Heart left ventricle (tissue), 16 donors: ENCODE measurements around the gene VWC2. TPM values are rescaled to one million over a fixed set of nuclear protein-coding genes. Genes with fewer than 3 reads are reported as not detected.

ENCODE experiments used
- ATAC-seq, 4 donors: fragments of 200-7000 bp; cut with Tn5 transposase; one replicate each; pipeline ENCODE4 v1.9.1; 2020 to 2022; ENCODE audit warnings: moderate library complexity in 4 of 4, mild to moderate bottlenecking in 3 of 4, moderate number of reproducible peaks in 1 of 4
- DNase-seq, 5 donors: peaks; one replicate each; pipeline ENCODE4 v3.0.0-alpha.2; 2020
- H3K27ac ChIP-seq, 12 donors: fragments of 200-600 bp; sonication (generic) in 4 of 12; one replicate each; pipeline versions ENCODE4 v1.5.0 to v1.8.0; 2016 to 2022; ENCODE audit warnings: mild to moderate bottlenecking in 2 of 12
- H3K27me3 ChIP-seq, 9 donors: fragments of 200-600 bp; sonication (generic) in 2 of 9; one replicate each; pipeline versions ENCODE4 v1.5.1 to v1.8.0; 2016 to 2022; ENCODE audit warnings: mild to moderate bottlenecking in 3 of 9
- H3K36me3 ChIP-seq, 9 donors: fragments of 200-600 bp; sonication (generic) in 2 of 9; one replicate each; pipeline versions ENCODE4 v1.5.0 to v1.8.0; 2018 to 2022; ENCODE audit warnings: mild to moderate bottlenecking in 2 of 9
- H3K4me1 ChIP-seq, 12 donors: fragments of 200-600 bp; sonication (generic) in 4 of 12; one replicate each; pipeline versions ENCODE4 v1.5.0 to v1.8.0; 2016 to 2022; ENCODE audit warnings: mild to moderate bottlenecking in 3 of 12
- H3K4me3 ChIP-seq, 12 donors: fragments of 200-600 bp; sonication (generic) in 4 of 12; one replicate each; pipeline versions ENCODE4 v1.5.0 to v1.8.0; 2017 to 2022; ENCODE audit warnings: mild to moderate bottlenecking in 9 of 12, moderate library complexity in 4 of 12
- H3K9me3 ChIP-seq, 12 donors: fragments of 200-600 bp; sonication (generic) in 4 of 12; one replicate each; pipeline versions ENCODE4 v1.5.0 to v1.8.0; 2016 to 2022; ENCODE audit warnings: mild to moderate bottlenecking in 1 of 12
- CTCF ChIP-seq, 12 donors: fragments of 200-600 bp; sonication (generic) in 4 of 12; IDR thresholded peaks; one replicate each; pipeline versions ENCODE4 v1.5.0 to v1.8.0; 2018 to 2022; ENCODE audit warnings: antibody characterized with exemption in 12 of 12, mild to moderate bottlenecking in 5 of 12
- POLR2A ChIP-seq, 2 donors: fragments of 450-650 bp; IDR thresholded peaks; one replicate each; pipeline ENCODE4 v1.6.1; 2017; ENCODE audit warnings: antibody characterized with exemption in 2 of 2, mild to moderate bottlenecking in 2 of 2, moderate library complexity in 2 of 2
- WGBS, 4 donors: extraction: QIAGEN DNeasy Blood & Tissue Kit in 2 of 4; methylation state at CpG; one replicate each; pipeline versions ENCODE4 v1.1.5 to v1.1.7; 2013 to 2018; 5-methylcytosine and 5-hydroxymethylcytosine counted together
- intact Hi-C, 10 donors: fragments of 100-400 bp; cut with DNase I; formaldehyde crosslinking; loops; one replicate each; pipeline versions ENCODE4 v1.11.1 to v1.14.2; 2022
- polyA plus RNA-seq, 2 donors: library from polyadenylated mRNA; stranded (reverse); fragments of 200-250 nt; gene quantifications; one replicate each; pipeline ENCODE4 v1.2.3, GENCODE V29; 2013
- total RNA-seq, 9 donors: library from RNA; depleted of rRNA in 2 of 9; stranded (reverse); fragments of >200 nt in 2 of 9; fragmentation: NEBNext Ultra II Directional in 3 of 9; extraction: Animal tissue kit (Norgen Biotek cat#: 25700) in 3 of 9; gene quantifications; one replicate each; pipeline versions ENCODE4 v1.1.0 to v1.2.4, GENCODE V29; 2016 to 2023
- donor health status: ischemic (EF 13 %, LVEDD 7.1; RV severe dilation, severe dysfunction).
- donor health status: healthy with polysubstance abuse.
- donor health status: DM: no; HTN: yes; CAD: no.
- donor health status: DM: no; HTN: no; CAD: no.
- donor health status: ischemic (EF 25% LVEDD 6.9; RV normal size, moderate dysfunction).
- donor health status: ischemic (EF 25% LVEDD 5.7; RV mildly dilated, moderate dysfunction).
- donor health status: healthy.
- donor health status: DM: yes; HTN: yes; CAD: no.
- donor health status: ischemic (EF 35%, LVEDD 5.7; RV mildly dilated, moderate dysfunction).
- donor health status: nonischemic (EF 11% LVEDD 7.7; RV severe dilation, severe dysfunction).
- donor health status: DM: yes; HTN: yes; CAD: no.
- donor health status: PGD.
- donor health status: ischemic (EF 29% LVEDD 5.4; RV normal size, mild dysfunction).
- donor health status: nonischemic (EF 23%, LVEDD 6.1; RV moderate dilation, normal function).

VWC2 gene
- total and polyA plus RNA-seq, 11 donors = 2.3 to 10.1 (median 6.7) TPM

- ATAC-seq = no peak
- WGBS, 4 donors = 94 to 95% (median 94%) methylated on average over 3 of the region's 3 CpGs
- DNase-seq = no peak
- H3K27me3 ChIP-seq = no peaks in the 10 kb centered on the region
- H3K27ac ChIP-seq = no peak overlapping the region
- H3K36me3 ChIP-seq = no peaks in the 10 kb centered on the region
- no peaks in the 10 kb centered on the region for H3K4me1 ChIP-seq
- no peak overlapping the region for H3K4me3 ChIP-seq
- no peaks in the 10 kb centered on the region for H3K9me3 ChIP-seq
- intact Hi-C loops = no loop called here
- no peak for TF ChIP-seq CTCF (IDR thresholded peaks at IDR 0.05)
- no peak for TF ChIP-seq POLR2A (IDR thresholded peaks at IDR 0.05)
Observed at GRCh38 chr7:49763791-49764190, 9.6 kb upstream of the VWC2 start.

GRCh38 chr7:49766966-49767365 lies 6.5 kb upstream of the VWC2 start:
- Histone ChIP-seq H3K4me3 (no peak overlapping the region), H3K36me3 (no peaks in the 10 kb centered on the region), H3K27me3 (peaks cover 0 to 2% (median 0%) of the 10 kb centered on the region in 9 donors), H3K9me3 (no peaks in the 10 kb centered on the region), H3K27ac (no peak overlapping the region), H3K4me1 (no peaks in the 10 kb centered on the region)
- DNase-seq (no peak), ATAC-seq (no peak)
- 80 to 92% (median 86%) methylated on average over 1 of the region's 1 CpG for WGBS, 4 donors
- TF ChIP-seq POLR2A (IDR thresholded peaks at IDR 0.05) (no peak), CTCF (IDR thresholded peaks at IDR 0.05) (no peak)
- intact Hi-C loops = no loop called here

DNA sequence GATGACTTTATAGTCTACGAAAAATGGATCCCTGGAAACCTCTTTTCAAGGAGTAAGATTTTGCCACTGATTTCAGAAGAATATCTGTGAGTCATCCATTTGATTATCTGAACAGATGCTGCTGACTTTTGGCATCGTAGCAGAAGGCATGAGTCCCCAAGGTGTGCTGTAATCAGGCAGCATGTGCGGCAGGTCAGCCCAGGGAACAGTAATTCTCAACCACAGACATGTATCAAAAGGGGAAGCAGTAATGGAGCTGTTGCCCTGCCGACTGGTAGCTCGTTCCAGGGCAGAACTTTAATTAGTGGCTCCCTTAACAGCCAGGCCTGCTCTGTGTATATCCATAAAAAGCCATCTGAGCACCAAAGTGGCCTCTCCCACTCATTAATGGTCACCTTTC lies 5.7 kb upstream of the VWC2 start:
- 75 to 90% (median 80%) methylated on average over 5 of the region's 5 CpGs for WGBS, 4 donors
- H3K36me3 ChIP-seq = no peaks in the 10 kb centered on the region
- no peak for TF ChIP-seq CTCF (IDR thresholded peaks at IDR 0.05)
- TF ChIP-seq POLR2A (IDR thresholded peaks at IDR 0.05) = no peak
- H3K27ac ChIP-seq = no peak overlapping the region
- peaks cover 0 to 4% (median 0%) of the 10 kb centered on the region in 12 donors for H3K4me1 ChIP-seq
- H3K4me3 ChIP-seq = no peak overlapping the region
- no peaks in the 10 kb centered on the region for H3K9me3 ChIP-seq
- ATAC-seq (no peak), DNase-seq (no peak)
- intact Hi-C loops = no loop called here
- peaks cover 0 to 9% (median 0%) of the 10 kb centered on the region in 9 donors for H3K27me3 ChIP-seq

DNA sequence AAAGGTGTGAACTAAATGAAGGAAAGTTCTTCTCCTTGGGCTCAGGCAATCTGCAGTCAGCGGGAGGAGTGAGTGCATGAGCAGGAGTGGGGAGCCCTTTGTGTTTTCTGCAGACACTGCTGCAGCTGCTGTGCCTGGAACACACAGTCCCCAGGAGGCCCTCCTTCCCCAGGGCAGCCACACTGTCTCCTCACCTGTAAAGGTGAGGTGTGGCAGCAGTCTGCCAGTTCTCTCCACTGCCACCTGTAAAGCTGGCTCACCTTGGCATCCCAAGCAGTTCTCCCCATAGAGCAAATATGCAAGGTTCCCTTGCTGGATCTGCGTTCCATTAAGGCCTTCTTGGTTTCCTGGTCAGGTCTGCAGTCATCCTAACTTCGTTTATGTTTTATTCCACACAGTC lies 5.2 kb upstream of the VWC2 start:
- no peak overlapping the region for H3K27ac ChIP-seq
- no peaks in the 10 kb centered on the region for H3K36me3 ChIP-seq
- TF ChIP-seq POLR2A (IDR thresholded peaks at IDR 0.05) (no peak), CTCF (IDR thresholded peaks at IDR 0.05) (no peak)
- H3K9me3 ChIP-seq = no peaks in the 10 kb centered on the region
- peaks cover 0 to 9% (median 0%) of the 10 kb centered on the region in 12 donors for H3K4me1 ChIP-seq
- DNase-seq (no peak), ATAC-seq (no peak)
- H3K4me3 ChIP-seq = no peak overlapping the region
- H3K27me3 ChIP-seq = peaks cover 0 to 15% (median 0%) of the 10 kb centered on the region in 9 donors
- intact Hi-C loops = no loop called here
- WGBS, 4 donors = 79 to 90% (median 85%) methylated on average over 3 of the region's 3 CpGs
